HUDEP-2 (cell line): ENCODE data around the gene RASGRF1.
A peak's percentile ranks its signal among the peaks of the same experiment; 100 is the strongest.

Experiments used
- DNase-seq, 76 experiments: peaks; one replicate each; lab custom pipeline; 2025; ENCODE audit not compliant: unreplicated experiment in 76 of 76; lab: John Stamatoyannopoulos, UW

The RASGRF1 gene

DNA sequence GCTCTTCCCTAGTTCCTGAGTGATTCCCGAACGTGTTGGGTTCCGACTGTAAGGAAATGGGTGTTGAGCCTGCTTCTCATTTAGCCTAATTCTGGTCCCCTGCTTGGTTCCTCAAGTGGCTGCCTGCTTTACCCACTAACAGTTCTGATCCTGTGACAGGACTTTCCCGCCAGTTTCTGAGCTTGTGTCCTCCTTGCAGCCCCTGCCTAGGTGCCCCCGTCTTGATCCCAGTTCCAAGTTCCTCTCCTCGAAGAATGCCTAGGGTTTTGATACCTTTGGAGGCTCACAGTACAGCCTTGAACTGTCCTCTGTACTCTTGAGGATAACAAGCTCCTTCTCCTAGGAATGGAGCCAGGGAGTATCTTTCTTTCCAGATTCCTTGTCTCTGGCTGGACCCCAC is 12.0 kb upstream of the RASGRF1 start:
- DNase-seq = no peak

DNA sequence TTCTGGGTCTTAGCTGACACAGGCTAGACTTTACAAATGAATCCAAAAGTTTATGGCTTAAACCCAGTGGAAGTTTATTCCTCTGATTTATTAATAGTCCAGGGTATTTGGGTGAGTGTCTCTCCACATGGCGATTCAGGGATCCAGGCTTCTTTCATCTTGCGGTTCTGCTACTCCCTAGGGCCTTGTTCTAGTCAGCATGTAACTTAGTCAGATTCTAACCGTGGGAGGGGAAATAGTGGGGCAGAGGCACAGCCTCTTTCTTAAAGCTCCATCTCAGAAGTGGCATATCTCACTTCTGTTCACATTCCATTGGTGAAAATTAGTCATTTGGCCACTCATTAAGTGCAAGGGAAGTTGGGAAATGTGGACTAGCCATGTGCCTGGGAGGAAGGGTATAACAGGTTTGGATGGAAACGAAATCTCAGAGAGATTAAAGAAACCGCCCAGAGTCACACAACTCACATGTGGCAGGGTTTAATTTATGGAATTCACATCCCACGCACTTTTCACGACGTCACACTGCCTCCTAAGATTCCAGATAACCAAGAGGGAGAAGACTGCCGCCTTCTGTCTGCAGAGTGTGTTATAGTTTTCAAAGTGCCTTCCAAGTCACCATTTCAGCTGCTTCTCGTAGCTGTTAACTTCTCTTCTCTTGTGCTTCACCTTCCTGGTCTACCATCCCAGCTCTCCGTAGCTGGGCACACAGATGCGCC is 11.4 kb upstream of the RASGRF1 start:
- DNase-seq = no peak

GRCh38 chr15:79099692-79100091 is 9.1 kb upstream of the RASGRF1 start:
- no peak for DNase-seq

- no peak for DNase-seq
These were observed 4.0 kb upstream of the RASGRF1 start for GRCh38 chr15:79094611-79095021.

GRCh38 chr15:79093352-79093935 is 2.9 kb upstream of the RASGRF1 start:
- DNase-seq = no peak

GRCh38 chr15:79092382-79092781 is 1.8 kb upstream of the RASGRF1 start:
- no peak for DNase-seq

- DNase-seq = peak in 2 of 76 experiments; percentile 6 to 8
These were observed 756 bp upstream of the RASGRF1 start for GRCh38 chr15:79091204-79091867.

DNA sequence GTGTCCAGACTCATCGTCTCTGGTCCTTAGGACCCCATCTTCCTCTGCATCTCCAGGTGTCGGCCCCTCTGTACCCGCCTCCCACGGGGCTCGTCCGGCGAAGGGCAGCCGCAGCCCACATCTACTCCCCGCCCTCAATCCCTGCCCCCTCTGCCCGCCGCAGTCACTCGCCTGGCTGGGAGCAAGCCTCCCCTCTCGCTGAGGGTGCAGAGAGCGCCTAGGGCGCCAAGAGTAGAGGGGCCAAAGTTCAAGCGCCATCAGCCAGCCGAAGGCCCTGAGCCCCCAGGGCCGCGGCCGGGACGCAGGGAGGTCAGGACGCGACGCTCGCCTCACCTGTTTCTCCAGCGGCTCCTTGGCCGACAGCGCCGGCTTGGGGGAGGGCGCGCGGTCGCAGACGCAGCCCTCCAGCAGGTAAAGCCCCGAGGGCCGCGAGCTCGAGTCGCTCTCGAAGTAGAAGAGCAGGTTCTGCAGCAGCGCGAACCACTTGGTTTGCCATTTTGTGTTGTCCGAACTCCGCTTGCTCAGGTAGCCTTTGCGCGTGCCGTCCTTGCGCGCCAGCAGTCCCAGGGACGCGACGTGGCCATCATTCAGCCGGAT is 592 bp downstream of the RASGRF1 start:
- no peak for DNase-seq

DNA sequence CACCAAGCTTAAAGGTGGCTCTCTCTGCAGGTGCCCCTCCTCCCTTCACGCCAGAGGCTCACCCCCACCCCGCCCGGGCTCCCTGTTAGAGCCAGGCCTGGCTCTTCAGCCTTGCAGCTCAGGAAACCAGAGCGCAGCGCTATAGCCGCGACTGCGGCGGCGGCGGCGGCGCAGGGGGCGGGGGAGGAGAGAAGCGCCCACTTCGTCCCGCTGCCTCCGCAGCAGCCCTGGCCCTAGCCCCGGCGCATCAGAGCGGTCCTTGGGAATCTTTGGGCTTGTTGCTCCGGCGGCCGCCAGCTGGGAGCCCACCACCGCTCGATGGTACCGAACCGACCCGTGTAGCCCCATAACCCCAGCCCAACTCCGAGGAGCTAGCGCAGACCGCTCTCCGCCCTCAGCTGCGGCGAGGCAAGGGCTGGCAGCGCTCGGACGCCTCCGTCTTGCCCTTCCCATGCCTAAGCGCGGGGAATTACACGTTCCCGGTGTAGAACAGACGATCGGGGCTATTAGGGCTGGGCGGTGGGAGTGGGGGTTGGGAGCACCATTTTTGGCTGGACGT is 1.2 kb downstream of the RASGRF1 start:
- DNase-seq = no peak

DNA sequence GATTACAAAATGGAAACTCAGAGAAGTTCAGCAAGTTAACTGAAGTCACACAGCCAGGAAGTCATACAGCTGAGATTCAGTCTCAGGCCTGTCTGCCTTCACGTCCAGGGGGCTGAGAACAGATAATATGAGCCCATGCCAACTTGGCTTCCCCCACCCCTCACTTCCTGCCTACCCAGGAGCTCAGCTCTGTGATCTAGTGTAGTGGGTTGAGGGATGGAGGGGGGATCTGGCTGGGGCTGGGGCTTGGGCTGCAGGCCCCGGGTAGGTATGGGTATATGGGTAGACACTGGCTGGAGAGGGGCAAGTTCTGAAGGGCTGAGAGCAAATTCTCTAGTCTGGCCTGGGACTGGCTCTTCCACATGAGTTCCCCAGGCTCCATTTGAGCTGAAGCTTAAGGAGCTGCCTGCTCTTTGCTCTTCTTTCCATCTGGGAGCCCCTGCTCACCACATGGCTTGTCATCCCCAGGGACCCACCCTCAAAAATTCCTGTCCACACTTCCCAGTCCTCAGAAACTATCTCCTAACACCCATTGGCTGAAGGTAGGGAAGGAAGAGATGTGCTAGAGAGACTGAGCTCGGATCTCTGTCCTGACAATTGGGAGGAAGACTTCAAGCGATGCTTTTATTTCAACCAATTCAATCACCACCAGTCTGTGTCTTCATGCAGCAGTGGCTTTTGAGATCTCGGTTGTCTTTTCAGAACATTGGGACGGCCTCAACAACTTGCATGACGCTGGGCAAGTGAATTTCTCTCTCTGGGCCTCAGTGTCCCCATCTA is 2.0 kb downstream of the RASGRF1 start:
- no peak for DNase-seq

DNA sequence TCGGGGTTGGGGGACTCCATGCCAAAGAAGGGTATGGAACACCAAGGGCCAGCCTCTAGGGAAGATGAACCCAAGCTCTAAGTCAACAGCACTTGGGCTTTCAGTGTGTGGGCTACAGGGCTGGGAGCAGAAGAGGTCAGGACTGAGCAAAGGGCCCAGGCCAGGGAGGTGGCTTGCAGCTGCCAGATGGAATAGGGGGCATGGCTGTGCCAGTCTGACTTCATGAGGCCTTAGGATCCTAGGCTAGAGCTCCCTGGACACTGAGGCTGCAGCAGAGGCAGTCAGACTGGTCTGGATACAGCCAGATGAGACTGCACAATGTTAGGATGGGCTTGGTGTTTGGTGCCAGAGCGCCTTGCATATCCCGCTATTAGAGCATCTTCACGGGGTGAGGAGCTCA is 3.8 kb downstream of the RASGRF1 start:
- no peak for DNase-seq

DNA sequence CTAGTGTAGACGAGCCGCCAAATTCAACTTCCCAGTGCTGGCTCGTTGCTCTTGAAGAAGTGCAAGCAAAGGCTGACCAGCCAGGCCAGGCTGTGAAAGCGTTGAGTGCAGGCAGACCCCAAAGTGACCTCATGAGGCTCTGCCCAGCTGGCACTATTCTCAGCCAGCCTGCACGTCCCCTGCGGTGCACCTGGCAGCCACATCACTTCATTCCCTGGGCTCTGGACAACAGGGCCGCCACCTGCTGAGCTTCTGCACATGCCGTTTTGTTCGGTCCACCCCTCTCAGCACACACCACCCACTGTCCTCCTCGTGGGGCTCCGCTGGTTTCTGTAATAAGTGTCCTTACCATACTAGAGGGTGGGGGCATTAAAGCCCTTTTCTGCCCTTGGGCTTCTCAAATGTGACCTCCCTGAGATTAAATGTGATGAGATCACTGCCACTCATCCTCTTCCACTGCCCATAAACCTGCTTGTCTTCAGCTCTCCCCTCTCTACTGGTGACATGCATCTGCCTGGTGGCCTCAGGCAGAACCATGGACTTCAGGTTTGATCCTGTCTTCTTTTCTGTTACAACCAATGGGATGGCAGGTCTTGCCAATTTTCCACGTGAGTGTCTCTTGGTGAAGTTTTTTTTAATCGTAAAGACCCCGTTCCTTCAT is 6.1 kb downstream of the RASGRF1 start:
- no peak for DNase-seq

DNA sequence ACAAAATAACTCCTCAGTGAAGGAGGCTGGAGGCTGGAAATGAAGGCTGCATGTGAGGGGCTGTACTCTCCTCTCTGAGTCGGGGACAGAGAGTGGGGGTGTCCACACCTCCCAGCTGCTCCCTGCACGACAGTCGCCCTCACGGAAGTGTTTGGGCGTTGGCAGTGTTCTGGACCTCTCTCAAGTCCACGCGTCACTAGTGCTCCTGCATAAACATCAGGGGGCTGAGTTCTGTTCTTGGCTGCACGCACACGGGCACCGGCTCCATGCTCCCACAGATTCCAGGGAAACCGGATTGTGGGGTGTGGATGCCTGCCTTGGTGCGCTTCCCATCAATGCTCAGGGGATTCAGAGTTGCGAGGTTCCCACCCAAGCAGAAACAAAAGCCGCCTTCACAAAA is 7.4 kb downstream of the RASGRF1 start:
- no peak for DNase-seq

DNA sequence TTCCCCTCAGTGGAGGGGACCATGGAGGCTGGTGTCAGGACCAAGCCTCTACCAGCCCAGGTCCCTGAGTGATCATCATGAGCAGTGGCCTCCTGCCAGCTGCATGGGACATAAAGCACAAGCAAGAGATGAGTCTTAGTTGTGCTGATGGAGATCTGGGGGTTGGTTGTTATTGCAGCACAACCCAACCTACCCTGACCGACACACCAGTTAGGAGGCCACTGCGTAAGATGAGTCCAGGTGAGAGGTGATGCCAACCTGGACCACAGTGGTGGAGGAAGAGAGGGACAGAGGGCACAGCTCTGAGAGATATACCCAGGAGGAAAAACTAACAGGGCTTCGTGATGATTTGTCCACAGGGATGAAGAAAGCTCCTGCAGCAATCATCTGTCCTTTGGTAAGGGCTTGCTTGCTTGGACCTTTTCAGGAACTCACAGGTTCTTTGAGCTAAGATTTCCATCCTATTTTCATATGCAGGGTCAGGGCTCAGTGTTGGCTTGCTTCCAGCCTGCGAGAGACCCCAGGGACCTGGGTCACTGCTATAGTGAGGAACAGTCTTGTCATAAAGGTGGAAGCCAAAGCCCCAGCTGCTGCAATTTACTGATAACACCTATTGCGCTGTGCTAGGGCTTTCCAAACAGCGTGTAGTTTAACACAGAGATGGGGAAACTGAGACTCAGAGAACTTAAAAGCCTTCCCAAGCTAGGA is 8.1 kb downstream of the RASGRF1 start:
- DNase-seq = no peak

DNA sequence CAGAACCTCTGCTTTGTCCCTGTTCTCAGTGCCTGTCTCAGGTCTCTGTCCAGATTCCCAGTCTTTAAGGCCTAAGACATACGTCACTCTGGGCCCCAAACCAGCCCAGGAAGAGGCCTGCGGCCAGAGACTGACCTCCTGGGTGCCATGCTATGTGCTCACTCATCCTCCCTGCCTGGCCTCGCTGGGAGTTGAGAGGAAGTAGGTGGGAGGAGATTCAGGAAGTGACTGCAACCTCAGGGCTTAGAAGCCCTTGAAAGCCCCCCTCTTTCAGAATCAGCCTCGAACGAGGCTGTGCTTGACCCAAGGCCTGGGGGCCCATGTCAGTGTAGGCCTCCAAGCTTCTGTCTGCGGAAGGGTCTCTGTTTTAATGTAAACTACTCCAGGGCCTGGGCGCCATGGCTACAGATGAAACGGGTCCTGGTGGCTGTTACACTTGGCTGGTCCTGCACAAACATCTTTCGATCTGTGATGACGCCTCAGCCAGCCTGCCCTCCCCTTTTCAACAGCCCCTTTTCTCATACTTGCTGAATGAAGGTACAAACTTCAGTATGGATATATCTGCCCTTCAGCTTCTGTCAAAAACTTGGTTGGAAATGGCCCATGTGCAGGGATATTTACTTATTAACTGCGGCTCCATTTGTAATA is 11.7 kb downstream of the RASGRF1 start:
- no peak for DNase-seq

DNA sequence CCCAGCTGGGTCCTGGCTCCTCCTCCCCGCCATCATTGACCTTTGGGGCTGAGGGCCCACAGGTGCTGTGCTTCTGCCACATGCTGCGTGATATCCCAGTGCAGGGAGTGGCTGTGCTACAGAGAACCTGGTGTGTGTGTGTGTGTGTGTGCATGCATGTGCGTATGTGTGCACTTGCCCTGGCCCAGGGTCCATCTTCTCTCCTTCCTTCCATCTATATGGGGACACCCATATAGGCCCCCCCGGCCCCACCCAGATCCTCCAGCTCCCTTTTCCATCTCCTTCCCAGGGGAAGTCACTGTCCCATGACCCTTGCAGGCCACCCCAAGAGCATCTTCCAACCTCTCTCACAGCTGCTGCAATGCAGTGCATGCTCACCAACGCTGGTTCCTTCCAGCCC is 12.6 kb downstream of the RASGRF1 start:
- no peak for DNase-seq

DNA sequence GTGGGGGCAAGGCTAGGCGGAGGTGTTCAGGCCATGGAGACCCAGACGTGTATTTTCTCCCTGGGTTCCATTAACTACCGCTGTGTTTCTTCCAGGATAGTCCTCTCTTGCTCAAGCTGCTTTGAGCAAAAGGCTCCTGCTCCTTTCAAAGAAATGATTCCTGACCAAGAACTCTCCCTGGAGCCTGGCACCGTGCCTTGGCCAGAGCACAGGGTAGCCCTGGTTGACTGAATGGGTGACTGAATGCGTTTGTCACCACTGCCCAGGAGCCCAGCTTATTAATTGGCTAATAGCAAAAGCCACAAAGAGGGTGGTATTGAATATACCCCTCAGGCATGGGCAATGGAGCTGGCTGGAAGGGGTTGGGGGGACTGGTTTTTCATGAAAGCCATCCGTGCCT is 13.9 kb downstream of the RASGRF1 start:
- no peak for DNase-seq

- DNase-seq = no peak
These were observed 15.3 kb downstream of the RASGRF1 start for GRCh38 chr15:79075256-79075655.

GRCh38 chr15:79073336-79073735 is 17.2 kb downstream of the RASGRF1 start:
- DNase-seq = no peak
